OCI-LY3 (cell line): ENCODE results near the gene CSTA.

Experiments used
- CTCF ChIP-seq: fragments of 200-600, 300-600 bp; sonication (generic); IDR thresholded peaks from 2 replicates; pipeline ENCODE4 v1.5.1; 2014; ENCODE audit warnings: antibody characterized with exemption, low read length, low read depth
- EZH2phosphoT487 ChIP-seq: fragments of 200-600 bp; shearing (Covaris generic); IDR thresholded peaks from 2 replicates; pipeline ENCODE4 v1.6.1; 2018; ENCODE audit warnings: antibody characterized with exemption, mixed run types, low read depth

- no peak for TF ChIP-seq CTCF
- no peak for TF ChIP-seq EZH2phosphoT487
These were observed 29.6 kb upstream of the CSTA start for GRCh38 chr3:122295266-122296062.
